Parathyroid adenoma (tissue), 2 donors: Measurements from ENCODE around the gene POLR1B.

Source experiments
- H2AFZ ChIP-seq: fragments of 300-600 bp; sonication (generic); one replicate; pipeline ENCODE4 v1.7.0; 2017; ENCODE audit warnings: antibody characterized with exemption, mild to moderate bottlenecking
- H3K27ac ChIP-seq: fragments of 300-600 bp; sonication (generic); one replicate; pipeline ENCODE4 v1.7.0; 2017
- H3K27me3 ChIP-seq: fragments of 300-600 bp; sonication (generic); one replicate; pipeline ENCODE4 v1.7.0; 2017; ENCODE audit warnings: low read length; ENCODE audit not compliant: control insufficient read depth, insufficient read depth
- H3K36me3 ChIP-seq: fragments of 300-600 bp; sonication (generic); one replicate; pipeline ENCODE4 v1.7.0; 2017; ENCODE audit warnings: low read length; ENCODE audit not compliant: control insufficient read depth, insufficient read depth
- H3K4me1 ChIP-seq: fragments of 300-600 bp; sonication (generic); one replicate; pipeline ENCODE4 v1.7.0; 2017; ENCODE audit warnings: control low read depth
- H3K4me2 ChIP-seq: fragments of 300-600 bp; sonication (generic); one replicate; pipeline ENCODE4 v1.7.0; 2017; ENCODE audit warnings: low read length
- H3K4me3 ChIP-seq: fragments of 300-600 bp; sonication (generic); one replicate; pipeline ENCODE4 v1.7.0; 2017; ENCODE audit warnings: low read depth, low read length
- H3K79me2 ChIP-seq: fragments of 300-600 bp; sonication (generic); one replicate; pipeline ENCODE4 v1.7.0; 2017; ENCODE audit warnings: control low read depth
- H3K9ac ChIP-seq: fragments of 300-600 bp; sonication (generic); one replicate; pipeline ENCODE4 v1.7.0; 2017; ENCODE audit warnings: mild to moderate bottlenecking
- H3K9me3 ChIP-seq: fragments of 300-600 bp; sonication (generic); one replicate; pipeline ENCODE4 v1.7.0; 2017; ENCODE audit warnings: low read length; ENCODE audit not compliant: control insufficient read depth
- TF ChIP-seq, protein P1 (sequence below): fragments of 300-600 bp; sonication (generic); IDR thresholded peaks from one replicate; pipeline ENCODE4 v1.7.0; 2017; ENCODE audit warnings: antibody characterized with exemption, mild to moderate bottlenecking
- donor health status: primary hyperparathyroidism.

POLR1B gene

DNA sequence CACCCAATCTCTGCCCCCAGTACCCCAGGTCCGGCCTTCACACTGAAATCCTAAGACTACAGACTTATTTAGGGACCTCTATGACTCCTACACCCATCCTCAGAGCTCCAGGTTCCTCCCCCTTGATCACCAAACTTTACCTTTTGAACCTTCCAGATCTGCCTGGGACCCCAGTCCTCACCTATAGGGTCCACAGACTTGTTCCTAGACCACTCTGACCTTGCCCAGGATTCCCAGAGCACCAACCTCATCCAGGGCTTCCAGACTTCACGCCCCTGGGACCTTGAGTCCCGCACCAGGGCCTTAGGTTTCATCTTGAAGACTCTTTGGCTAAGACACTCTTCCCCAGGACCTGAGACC, 42.6 kb downstream of the POLR1B start:
- peak overlapping the region; percentile 92 for H3K27ac ChIP-seq
- TF ChIP-seq, protein P1, sequence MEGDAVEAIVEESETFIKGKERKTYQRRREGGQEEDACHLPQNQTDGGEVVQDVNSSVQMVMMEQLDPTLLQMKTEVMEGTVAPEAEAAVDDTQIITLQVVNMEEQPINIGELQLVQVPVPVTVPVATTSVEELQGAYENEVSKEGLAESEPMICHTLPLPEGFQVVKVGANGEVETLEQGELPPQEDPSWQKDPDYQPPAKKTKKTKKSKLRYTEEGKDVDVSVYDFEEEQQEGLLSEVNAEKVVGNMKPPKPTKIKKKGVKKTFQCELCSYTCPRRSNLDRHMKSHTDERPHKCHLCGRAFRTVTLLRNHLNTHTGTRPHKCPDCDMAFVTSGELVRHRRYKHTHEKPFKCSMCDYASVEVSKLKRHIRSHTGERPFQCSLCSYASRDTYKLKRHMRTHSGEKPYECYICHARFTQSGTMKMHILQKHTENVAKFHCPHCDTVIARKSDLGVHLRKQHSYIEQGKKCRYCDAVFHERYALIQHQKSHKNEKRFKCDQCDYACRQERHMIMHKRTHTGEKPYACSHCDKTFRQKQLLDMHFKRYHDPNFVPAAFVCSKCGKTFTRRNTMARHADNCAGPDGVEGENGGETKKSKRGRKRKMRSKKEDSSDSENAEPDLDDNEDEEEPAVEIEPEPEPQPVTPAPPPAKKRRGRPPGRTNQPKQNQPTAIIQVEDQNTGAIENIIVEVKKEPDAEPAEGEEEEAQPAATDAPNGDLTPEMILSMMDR: no peak
- peak overlapping the region; percentile 90 for H3K4me3 ChIP-seq
- no peaks in the 10 kb centered on the region for H3K9me3 ChIP-seq
- no peak overlapping the region for H3K9ac ChIP-seq
- no peaks in the 10 kb centered on the region for H3K27me3 ChIP-seq
- H3K36me3 ChIP-seq: no peaks in the 10 kb centered on the region
- peak overlapping the region; percentile 100 for H2AFZ ChIP-seq
- peak overlapping the region; percentile 75 for H3K4me2 ChIP-seq
- H3K4me1 ChIP-seq: peaks cover 7% of the 10 kb centered on the region
- H3K79me2 ChIP-seq: peaks cover 2% of the 10 kb centered on the region

DNA sequence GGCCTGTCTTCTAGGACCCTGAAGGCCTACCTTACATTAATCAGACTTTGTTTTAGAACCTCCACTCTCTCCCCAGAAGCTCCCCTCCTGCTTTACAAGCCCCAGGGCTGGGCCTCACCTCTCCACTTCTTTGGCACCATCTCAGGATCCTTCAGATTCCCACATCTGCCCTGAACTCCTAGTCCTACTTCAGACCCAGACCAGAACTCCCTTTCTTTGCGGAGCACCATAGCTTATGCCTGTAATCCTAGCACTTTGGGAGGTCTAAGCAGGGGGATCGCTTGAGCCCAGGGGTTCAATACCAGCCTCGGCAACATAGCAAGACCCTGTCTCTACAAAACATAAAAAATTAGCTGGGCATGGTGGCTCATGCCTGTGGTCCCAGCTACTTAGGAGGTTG, 43.1 kb downstream of the POLR1B start:
- peak overlapping the region; percentile 75 for H3K4me2 ChIP-seq
- H3K4me1 ChIP-seq: peaks cover 7% of the 10 kb centered on the region
- no peaks in the 10 kb centered on the region for H3K27me3 ChIP-seq
- H3K4me3 ChIP-seq: peak overlapping the region; percentile 90
- H3K9ac ChIP-seq: no peak overlapping the region
- no peak overlapping the region for H3K27ac ChIP-seq
- peak overlapping the region; percentile 100 for H2AFZ ChIP-seq
- H3K9me3 ChIP-seq: no peaks in the 10 kb centered on the region
- peaks cover 2% of the 10 kb centered on the region for H3K79me2 ChIP-seq
- TF ChIP-seq, protein P1: no peak
- H3K36me3 ChIP-seq: no peaks in the 10 kb centered on the region

DNA sequence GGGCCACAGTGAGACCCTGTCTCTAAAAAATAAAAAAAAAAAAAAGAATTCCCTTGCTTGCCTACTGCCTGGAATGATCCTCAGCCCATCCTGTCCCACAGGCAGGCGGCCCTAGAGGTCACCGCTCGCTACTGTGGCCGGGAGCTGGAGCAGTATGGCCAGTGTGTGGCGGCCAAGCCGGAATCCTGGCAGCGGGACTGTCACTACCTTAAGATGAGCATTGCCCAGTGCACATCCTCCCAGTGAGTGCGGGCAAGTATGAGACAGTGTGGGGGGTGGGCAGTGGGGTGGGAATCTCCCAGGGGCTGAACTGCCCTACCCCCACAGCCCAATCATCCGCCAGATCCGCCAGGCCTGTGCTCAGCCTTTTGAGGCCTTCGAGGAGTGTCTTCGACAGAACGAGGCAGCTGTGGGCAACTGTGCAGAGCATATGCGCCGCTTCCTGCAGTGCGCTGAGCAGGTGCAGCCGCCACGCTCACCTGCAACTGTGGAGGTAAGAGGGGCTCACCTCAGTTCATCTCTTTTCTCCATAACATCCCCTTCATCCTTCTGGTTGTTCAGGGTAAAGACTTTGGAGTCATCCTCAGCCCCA, 43.7 kb downstream of the POLR1B start:
- no peak overlapping the region for H2AFZ ChIP-seq
- H3K27ac ChIP-seq: no peak overlapping the region
- H3K36me3 ChIP-seq: no peaks in the 10 kb centered on the region
- TF ChIP-seq, protein P1: no peak
- H3K4me2 ChIP-seq: no peak overlapping the region
- H3K4me3 ChIP-seq: no peak overlapping the region
- no peaks in the 10 kb centered on the region for H3K9me3 ChIP-seq
- H3K9ac ChIP-seq: no peak overlapping the region
- peaks cover 9% of the 10 kb centered on the region for H3K4me1 ChIP-seq
- H3K27me3 ChIP-seq: no peaks in the 10 kb centered on the region
- peaks cover 2% of the 10 kb centered on the region for H3K79me2 ChIP-seq

DNA sequence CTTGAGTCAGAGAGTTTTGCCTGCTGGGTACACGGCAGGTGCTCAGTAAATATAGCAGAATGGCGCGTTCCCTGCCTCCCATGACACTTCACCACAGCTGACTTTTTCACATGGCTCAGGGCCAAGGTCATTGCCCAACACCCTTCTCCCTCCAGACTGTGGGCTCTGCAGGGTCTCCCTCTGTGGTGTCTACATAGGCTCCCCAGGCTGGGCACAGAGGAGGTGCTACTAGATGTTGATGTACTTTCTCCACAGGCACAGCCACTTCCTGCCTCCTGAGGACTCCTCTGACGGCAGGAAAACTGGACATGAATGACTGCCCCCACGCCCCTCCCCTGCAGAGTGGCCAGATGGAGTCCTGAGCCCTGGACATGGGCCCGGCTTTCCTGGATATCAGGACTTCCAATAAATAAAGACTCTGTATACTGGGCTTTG, 46.4 kb downstream of the POLR1B start:
- Histone ChIP-seq H3K27ac (no peak overlapping the region), H3K4me2 (no peak overlapping the region)

More for the DNA sequence above, 46.4 kb downstream of the POLR1B start:
- no peak overlapping the region for H3K4me3 ChIP-seq
- no peak overlapping the region for H2AFZ ChIP-seq
- H3K79me2 ChIP-seq: peaks cover 2% of the 10 kb centered on the region
- no peaks in the 10 kb centered on the region for H3K27me3 ChIP-seq
- no peaks in the 10 kb centered on the region for H3K36me3 ChIP-seq
- H3K9ac ChIP-seq: no peak overlapping the region
- no peaks in the 10 kb centered on the region for H3K9me3 ChIP-seq
- TF ChIP-seq, protein P1: no peak
- peaks cover 18% of the 10 kb centered on the region for H3K4me1 ChIP-seq
